GM12864 (cell line): ENCODE measurements around the gene GAD1.
A peak's percentile ranks its signal among the peaks of the same experiment; 100 is the strongest.

Experiments used
- DNase-seq: peaks from one replicate; pipeline ENCODE4 v3.0.0-alpha.2; 2011; ENCODE audit warnings: low read depth
- H3K4me3 ChIP-seq: 2 replicates; pipeline ENCODE4 v1.5.1; 2011; ENCODE audit warnings: mild to moderate bottlenecking, low read depth, low read length, control low read depth
- CTCF ChIP-seq: IDR thresholded peaks from 2 replicates; pipeline ENCODE4 v1.5.1; 2011; ENCODE audit warnings: low read depth, mild to moderate bottlenecking, moderate library complexity, low read length, control low read depth, inconsistent platforms; ENCODE audit errors: missing control alignments

Gene GAD1

GRCh38 chr2:170778900-170779299 is 37.8 kb upstream of the GAD1 start:
- DNase-seq = no peak
- TF ChIP-seq CTCF = no peak
- no peak overlapping the region for H3K4me3 ChIP-seq

DNA sequence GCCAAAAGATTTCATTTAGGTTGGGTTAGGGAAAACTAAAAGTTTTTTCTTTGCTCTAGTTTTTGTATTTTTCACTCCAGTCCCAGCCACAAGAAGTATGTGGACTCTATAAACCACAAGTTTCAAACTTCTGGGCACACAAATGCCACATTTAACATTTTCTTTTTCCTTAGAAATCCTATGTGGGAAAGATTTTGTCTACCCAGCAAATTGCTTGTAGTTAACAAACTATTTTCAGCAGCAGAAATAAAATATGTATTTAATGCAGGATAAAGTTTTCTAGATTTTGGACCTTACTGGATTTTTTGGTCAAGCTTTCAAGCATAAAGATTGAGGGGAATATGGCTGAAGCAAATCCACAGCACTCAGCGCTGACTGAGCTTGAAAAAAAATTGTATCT is 37.4 kb upstream of the GAD1 start:
- DNase-seq = no peak
- H3K4me3 ChIP-seq = no peak overlapping the region
- TF ChIP-seq CTCF = no peak

DNA sequence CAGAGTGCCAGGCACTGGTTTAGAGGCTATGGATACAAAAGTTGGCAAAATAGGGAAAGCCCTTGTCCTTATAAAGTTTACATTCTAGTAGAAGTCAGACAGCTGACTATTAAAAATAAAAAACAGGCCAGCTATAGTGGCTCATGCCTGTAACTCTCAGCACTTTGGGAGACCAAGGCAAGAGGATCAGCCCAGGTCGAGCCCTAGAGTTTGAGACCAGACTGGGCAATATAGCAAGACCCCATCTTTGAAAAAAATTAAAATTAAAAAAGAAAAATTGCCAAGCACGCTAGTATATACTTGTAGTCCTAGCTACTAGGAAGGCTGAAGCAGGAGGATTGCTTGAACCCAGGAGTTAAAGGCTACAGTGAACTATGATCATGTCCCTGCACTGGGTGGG is 34.0 kb upstream of the GAD1 start:
- no peak for TF ChIP-seq CTCF
- no peak overlapping the region for H3K4me3 ChIP-seq
- DNase-seq = no peak

DNA sequence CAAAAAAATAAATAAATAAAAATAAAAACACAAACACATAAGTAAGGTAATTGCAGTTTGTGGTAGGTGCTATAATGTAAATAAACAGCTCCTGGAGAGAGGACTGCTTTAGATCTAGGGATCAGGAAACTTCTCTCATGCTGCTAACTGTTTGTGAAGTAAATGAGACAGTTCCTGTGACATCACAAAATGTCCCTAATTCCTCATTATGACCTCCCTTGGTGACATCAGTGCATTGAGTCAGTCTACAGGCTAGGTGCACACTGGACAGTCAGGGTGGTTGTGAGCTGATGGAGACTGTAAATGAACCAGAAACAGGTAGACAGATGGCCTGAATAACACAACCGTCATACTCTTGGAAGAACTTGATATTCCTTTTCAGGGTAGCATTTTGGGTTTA is 33.1 kb upstream of the GAD1 start:
- DNase-seq = no peak
- no peak for TF ChIP-seq CTCF
- no peak overlapping the region for H3K4me3 ChIP-seq

- DNase-seq = no peak
- no peak for TF ChIP-seq CTCF
- H3K4me3 ChIP-seq = no peak overlapping the region
Measured at GRCh38 chr2:170798996-170799395, 17.7 kb upstream of the GAD1 start.

DNA sequence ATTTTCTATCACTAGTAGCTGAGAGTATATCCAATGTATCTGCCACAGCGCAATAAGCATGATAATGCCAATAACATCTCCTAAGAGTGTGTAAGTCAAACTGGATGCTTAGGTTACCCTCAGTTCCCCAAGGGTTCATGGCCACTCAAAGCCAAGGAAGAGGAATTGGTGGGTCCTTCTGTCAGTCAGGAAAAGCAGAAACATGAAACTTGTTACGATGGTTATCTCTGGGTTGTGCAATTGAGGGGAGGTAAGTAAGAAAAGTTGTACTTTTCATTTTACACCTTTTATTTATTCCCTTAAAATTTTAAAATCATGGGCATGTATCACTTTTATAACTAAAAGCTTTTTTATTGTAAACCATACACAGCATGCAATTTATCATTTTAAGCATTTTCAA is 10.1 kb upstream of the GAD1 start:
- no peak for DNase-seq
- H3K4me3 ChIP-seq = no peak overlapping the region
- no peak for TF ChIP-seq CTCF

GRCh38 chr2:170812710-170813600 is 3.7 kb upstream of the GAD1 start:
- TF ChIP-seq CTCF = peak; percentile 59
- no peak overlapping the region for H3K4me3 ChIP-seq
- DNase-seq = peak; percentile 53
